Muscle of leg (tissue), 11 donors: ENCODE measurements around the gene SKIC2. TPM values are rescaled to one million over a fixed set of nuclear protein-coding genes. Genes with fewer than 3 reads are reported as not detected.
"Not testable (repeated sequence)": the region's sequence is repeated elsewhere in the genome, so short reads cannot be mapped to it uniquely, and the experiment has no call there.

Source experiments
- DNase-seq: peaks from one replicate; pipeline ENCODE4 v3.0.0; 2013
- H3K27ac ChIP-seq: one replicate; pipeline ENCODE4 v1.5.1; 2013; ENCODE audit warnings: mild to moderate bottlenecking, low read length, control low read depth
- H3K27me3 ChIP-seq: one replicate; pipeline ENCODE4 v1.6.1; 2013; ENCODE audit warnings: low read length; ENCODE audit not compliant: control insufficient read depth, insufficient read depth
- H3K36me3 ChIP-seq: one replicate; pipeline ENCODE4 v1.6.1; 2013; ENCODE audit warnings: low read length; ENCODE audit not compliant: control insufficient read depth, insufficient read depth
- H3K4me1 ChIP-seq: one replicate; pipeline ENCODE4 v1.6.1; 2013; ENCODE audit warnings: low read length; ENCODE audit not compliant: control insufficient read depth, insufficient read depth
- H3K4me3 ChIP-seq: one replicate; pipeline ENCODE4 v1.5.1; 2013; ENCODE audit warnings: low read length, control low read depth
- H3K9me3 ChIP-seq: replicated peaks from 2 replicates; pipeline ENCODE4 v1.6.1; 2013; ENCODE audit warnings: low read depth, low read length; ENCODE audit not compliant: control insufficient read depth
- WGBS: methylation state at CpG from one replicate; pipeline ENCODE4 v1.1.5; 2013; ENCODE audit warnings: missing lambda C conversion rate; ENCODE audit not compliant: insufficient coverage; 5-methylcytosine and 5-hydroxymethylcytosine counted together
- polyA plus RNA-seq, 8 donors: library from polyadenylated mRNA; unstranded; fragments of 120-200 nt; gene quantifications; one replicate each; pipeline versions ENCODE4 v1.2.1 to v1.2.3, GENCODE V29; 2013; ENCODE audit warnings: inconsistent platforms in 1 of 8, low replicate concordance in 1 of 8; ENCODE audit not compliant: insufficient read length in 8 of 8, insufficient read depth in 1 of 8
- total RNA-seq: library from RNA; stranded (reverse); fragments of 120-200 nt; gene quantifications from one replicate; pipeline ENCODE4 v1.2.4, GENCODE V29; 2013

Gene SKIC2
- total and polyA plus RNA-seq, 9 donors: 21.8 to 34.1 (median 30.7) TPM

DNA sequence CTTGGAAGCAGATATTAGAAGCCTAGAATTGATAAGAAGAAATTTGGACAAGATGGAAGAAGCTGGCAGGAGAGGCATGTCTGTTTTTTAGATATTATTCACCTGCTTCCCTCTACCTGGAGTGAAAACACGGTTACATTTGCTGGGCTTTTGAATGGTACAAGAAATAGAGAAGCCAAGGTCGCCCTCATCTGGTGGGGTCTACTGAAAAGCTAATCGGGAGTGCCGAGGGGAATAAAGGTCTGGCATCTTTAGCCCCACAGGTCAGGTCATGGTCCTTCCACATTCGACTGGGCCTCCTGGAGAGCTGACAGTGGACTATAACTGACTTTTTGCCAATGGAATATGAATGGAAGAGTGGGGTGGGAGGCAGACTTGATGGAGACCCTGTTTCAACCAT lies 36.0 kb upstream of the SKIC2 start:
- no peak for DNase-seq
- Histone ChIP-seq H3K4me3 (no peak overlapping the region), H3K27ac (no peak overlapping the region), H3K4me1 (no peaks in the 10 kb centered on the region), H3K36me3 (no peaks in the 10 kb centered on the region), H3K27me3 (peaks cover 5% of the 10 kb centered on the region), H3K9me3 (no peaks in the 10 kb centered on the region)
- WGBS: 20% methylated on average over 5 of the region's 5 CpGs

GRCh38 chr6:31927242-31927862 lies 31.6 kb upstream of the SKIC2 start, which contains the start of gene C2:
TSS of gene C2 (plus strand) at chr6:31927717. CDS start at chr6:31927753, 36 bp downstream.
- H3K36me3 ChIP-seq: no peaks in the 10 kb centered on the region
- no peaks in the 10 kb centered on the region for H3K4me1 ChIP-seq
- DNase-seq: peak; percentile 12
- WGBS: 60% methylated on average over 3 of the region's 11 CpGs
- H3K4me3 ChIP-seq: no peak within 1 kb of the TSS
- no peak within 1 kb of the TSS for H3K27ac ChIP-seq
- H3K27me3 ChIP-seq: peaks cover 6% of the 10 kb centered on the region
- H3K9me3 ChIP-seq: no peaks in the 10 kb centered on the region

GRCh38 chr6:31927863-31928671 lies 30.9 kb upstream of the SKIC2 start:
- Histone ChIP-seq H3K9me3 (no peaks in the 10 kb centered on the region), H3K27me3 (peaks cover 6% of the 10 kb centered on the region), H3K4me3 (no peak overlapping the region), H3K36me3 (no peaks in the 10 kb centered on the region), H3K4me1 (no peaks in the 10 kb centered on the region), H3K27ac (no peak overlapping the region)
- DNase-seq: no peak
- WGBS: 74% methylated on average over 6 of the region's 11 CpGs

DNA sequence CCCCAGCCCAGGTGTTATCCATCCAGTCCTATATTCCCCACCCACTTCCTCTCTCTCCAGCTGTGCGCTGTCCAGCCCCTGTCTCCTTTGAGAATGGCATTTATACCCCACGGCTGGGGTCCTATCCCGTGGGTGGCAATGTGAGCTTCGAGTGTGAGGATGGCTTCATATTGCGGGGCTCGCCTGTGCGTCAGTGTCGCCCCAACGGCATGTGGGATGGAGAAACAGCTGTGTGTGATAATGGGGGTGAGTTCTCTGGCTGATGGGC lies 30.4 kb upstream of the SKIC2 start:
- Histone ChIP-seq H3K27me3 (peaks cover 6% of the 10 kb centered on the region), H3K4me3 (no peak overlapping the region), H3K4me1 (no peaks in the 10 kb centered on the region), H3K36me3 (no peaks in the 10 kb centered on the region), H3K27ac (no peak overlapping the region), H3K9me3 (no peaks in the 10 kb centered on the region)
- no peak for DNase-seq
- WGBS: 47% methylated on average over 6 of the region's 9 CpGs

GRCh38 chr6:31930962-31931361 lies 28.0 kb upstream of the SKIC2 start:
- peaks cover 6% of the 10 kb centered on the region for H3K27me3 ChIP-seq
- no peaks in the 10 kb centered on the region for H3K4me1 ChIP-seq
- no peak for DNase-seq
- no peak overlapping the region for H3K4me3 ChIP-seq
- no peak overlapping the region for H3K27ac ChIP-seq
- H3K9me3 ChIP-seq: no peaks in the 10 kb centered on the region
- H3K36me3 ChIP-seq: no peaks in the 10 kb centered on the region
- no CpG with 5 or more reads among the region's 1 CpG for WGBS

- not testable (repeated sequence) for DNase-seq, H3K9me3 ChIP-seq, H3K4me3 ChIP-seq, H3K27me3 ChIP-seq, H3K27ac ChIP-seq, H3K36me3 ChIP-seq, H3K4me1 ChIP-seq
- no CpG with 5 or more reads among the region's 32 CpGs for WGBS
These were observed 26.8 kb upstream of the SKIC2 start for GRCh38 chr6:31932137-31932536.

- WGBS: 89% methylated on average over 18 of the region's 19 CpGs
- DNase-seq: no peak
- Histone ChIP-seq H3K4me1 (no peaks in the 10 kb centered on the region), H3K27ac (no peak overlapping the region), H3K4me3 (no peak overlapping the region), H3K9me3 (no peaks in the 10 kb centered on the region), H3K27me3 (no peaks in the 10 kb centered on the region), H3K36me3 (no peaks in the 10 kb centered on the region)
These were observed 25.4 kb upstream of the SKIC2 start for GRCh38 chr6:31933537-31933936.

DNA sequence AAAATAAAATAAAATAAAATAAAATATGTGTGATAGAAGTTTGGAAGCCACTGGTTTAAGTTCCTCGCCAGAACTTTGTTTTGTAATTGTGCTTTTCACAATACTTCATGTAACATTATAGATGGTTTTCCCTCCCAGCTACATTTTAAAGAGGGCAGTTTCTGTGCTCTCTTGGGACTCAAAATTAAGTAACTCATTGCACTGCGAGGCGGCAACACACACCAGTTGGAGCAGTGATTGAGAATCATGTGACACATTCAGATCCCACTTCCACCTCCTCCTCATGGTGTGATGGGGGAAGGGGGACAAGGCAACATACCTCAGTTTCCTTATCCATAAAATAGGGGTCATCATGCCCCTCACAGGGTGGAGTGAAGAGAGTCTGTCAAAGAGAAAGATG lies 24.0 kb upstream of the SKIC2 start:
- no peak overlapping the region for H3K27ac ChIP-seq
- WGBS: no CpG with 5 or more reads among the region's 3 CpGs
- no peak overlapping the region for H3K4me3 ChIP-seq
- H3K9me3 ChIP-seq: no peaks in the 10 kb centered on the region
- DNase-seq: no peak
- H3K4me1 ChIP-seq: no peaks in the 10 kb centered on the region
- H3K36me3 ChIP-seq: no peaks in the 10 kb centered on the region
- no peaks in the 10 kb centered on the region for H3K27me3 ChIP-seq

- Histone ChIP-seq H3K27ac (no peak overlapping the region), H3K4me3 (no peak overlapping the region), H3K27me3 (no peaks in the 10 kb centered on the region), H3K9me3 (no peaks in the 10 kb centered on the region), H3K36me3 (no peaks in the 10 kb centered on the region), H3K4me1 (peaks cover 2% of the 10 kb centered on the region)
- no peak for DNase-seq
- WGBS: 84% methylated on average over 9 of the region's 9 CpGs
These were observed 23.2 kb upstream of the SKIC2 start for GRCh38 chr6:31935823-31936222.

- no peak overlapping the region for H3K4me3 ChIP-seq
- H3K36me3 ChIP-seq: no peaks in the 10 kb centered on the region
- no peaks in the 10 kb centered on the region for H3K9me3 ChIP-seq
- H3K4me1 ChIP-seq: peaks cover 5% of the 10 kb centered on the region
- no peak for DNase-seq
- H3K27ac ChIP-seq: no peak overlapping the region
- peaks cover 11% of the 10 kb centered on the region for H3K27me3 ChIP-seq
- WGBS: 2% methylated on average over 5 of the region's 6 CpGs
These were observed 18.7 kb upstream of the SKIC2 start for GRCh38 chr6:31940256-31940664.
